Endothelial cell of umbilical vein (primary cell): Measurements from ENCODE around the gene NKG7. TPM values are rescaled to one million over a fixed set of nuclear protein-coding genes. Genes with fewer than 3 reads are reported as not detected.

ENCODE experiments used
- BruUV-seq: library from RNA; stranded (reverse); fragments of 400-500 nt; replicated peaks from 2 replicates; lab custom pipeline; 2021; lab: Mats Ljungman, UMichigan
- CTCF ChIA-PET: fragments of 300-600, 350-600 bp; sonication (Branson Sonifier 250); formaldehyde crosslinking; loops from one replicate; lab custom pipeline; 2021; ENCODE audit warnings: antibody characterized with exemption, inconsistent platforms; lab: Charles Lee
- POLR2A ChIA-PET: fragments of 300-600, 350-600 bp; sonication (Branson Sonifier 250); formaldehyde crosslinking; loops from one replicate; lab custom pipeline; 2021; ENCODE audit warnings: antibody characterized with exemption, inconsistent platforms; lab: Charles Lee
- DNase-seq: peaks from one replicate; pipeline ENCODE4 v3.0.0-alpha.2; 2011; ENCODE audit warnings: low read depth, low spot score
- FAIRE-seq: peaks from 2 replicates; lab custom pipeline; 2011; peaks lifted over from hg19 to GRCh38; lab: Jason Lieb, UNC
- H2AFZ ChIP-seq: 2 replicates; pipeline ENCODE4 v1.6.0; 2012; ENCODE audit warnings: low read depth, low read length, control low read depth, inconsistent platforms
- H3K27ac ChIP-seq: 2 replicates; pipeline ENCODE4 v1.5.1; 2011; ENCODE audit warnings: low read depth, mild to moderate bottlenecking, control low read depth, low read length, moderate library complexity; ENCODE audit not compliant: insufficient read depth
- H3K27me3 ChIP-seq, 2 experiments: 2 replicates each; pipeline versions ENCODE4 v1.6.0 to v1.6.1; 2011; ENCODE audit warnings: low read length in 2 of 2, mixed read lengths in 1 of 2; ENCODE audit not compliant: control insufficient read depth in 2 of 2, insufficient read depth in 2 of 2
- H3K36me3 ChIP-seq, 2 experiments: 2 replicates in 1 of 2; 3 replicates in 1 of 2; pipeline ENCODE4 v1.5.1; 2011; ENCODE audit warnings: low read length in 2 of 2, mild to moderate bottlenecking in 1 of 2, moderate library complexity in 1 of 2; ENCODE audit not compliant: control insufficient read depth in 2 of 2, insufficient read depth in 2 of 2; ENCODE audit errors: extremely low read depth in 1 of 2
- H3K4me1 ChIP-seq: 3 replicates; pipeline ENCODE4 v1.5.1; 2011; ENCODE audit warnings: mild to moderate bottlenecking, low read length; ENCODE audit not compliant: control insufficient read depth, insufficient read depth; ENCODE audit errors: extremely low read depth
- H3K4me2 ChIP-seq: 2 replicates; pipeline ENCODE4 v1.6.1; 2011; ENCODE audit warnings: low read length, control low read depth, mixed read lengths; ENCODE audit not compliant: insufficient read depth
- H3K4me3 ChIP-seq, 3 experiments: fragments of 200-600 bp in 1 of 3; sonication (generic), shearing (Covaris generic) in 1 of 3; replicated peaks in 1 of 3; 2 replicates each; pipeline ENCODE4 v1.5.1; 2011 to 2016; ENCODE audit warnings: control low read depth in 3 of 3, low read length in 3 of 3, mild to moderate bottlenecking in 2 of 3, inconsistent platforms in 1 of 3, low read depth in 1 of 3, moderate library complexity in 1 of 3; ENCODE audit not compliant: insufficient read depth in 1 of 3
- H3K79me2 ChIP-seq: 2 replicates; pipeline ENCODE4 v1.6.0; 2012; ENCODE audit warnings: low read length, inconsistent platforms; ENCODE audit not compliant: control insufficient read depth, insufficient read depth
- H3K9ac ChIP-seq: replicated peaks from 2 replicates; pipeline ENCODE3; 2011; ENCODE audit warnings: low read length, control low read depth; ENCODE audit not compliant: insufficient read depth; ENCODE audit errors: extremely low read depth
- H3K9me1 ChIP-seq: replicated peaks from 3 replicates; pipeline ENCODE4 v1.6.0; 2011; ENCODE audit warnings: mild to moderate bottlenecking, low read length; ENCODE audit not compliant: control insufficient read depth, insufficient read depth; ENCODE audit errors: extremely low read depth
- H3K9me3 ChIP-seq: replicated peaks from 2 replicates; pipeline ENCODE4 v1.5.1; 2012; ENCODE audit warnings: low read length, inconsistent platforms; ENCODE audit not compliant: control insufficient read depth, insufficient read depth
- H4K20me1 ChIP-seq: replicated peaks from 2 replicates; pipeline ENCODE3; 2011; ENCODE audit warnings: mild to moderate bottlenecking, low read length; ENCODE audit not compliant: control insufficient read depth, insufficient read depth; ENCODE audit errors: extremely low read depth
- CTCF ChIP-seq, 2 donors: IDR thresholded peaks; 1 replicate in 1 of 2; 2 replicates in 1 of 2; pipeline ENCODE4 v1.5.1; 2011; ENCODE audit warnings: low read length in 2 of 2, mild to moderate bottlenecking in 2 of 2, moderate library complexity in 2 of 2, control low read depth in 1 of 2, inconsistent platforms in 1 of 2, low read depth in 1 of 2; ENCODE audit not compliant: insufficient read depth in 1 of 2; ENCODE audit errors: extremely low read depth in 1 of 2
- EZH2 ChIP-seq: IDR thresholded peaks from 2 replicates; pipeline ENCODE4 v1.6.1; 2012; ENCODE audit warnings: borderline replicate concordance, low read depth, mild to moderate bottlenecking, moderate library complexity, low read length, inconsistent platforms; ENCODE audit not compliant: severe bottlenecking
- FOS ChIP-seq: IDR thresholded peaks from 2 replicates; pipeline ENCODE4 v1.6.1; 2011; ENCODE audit warnings: mild to moderate bottlenecking, low read length, moderate library complexity, borderline replicate concordance; ENCODE audit not compliant: insufficient read depth
- GATA2 ChIP-seq: IDR thresholded peaks from 2 replicates; pipeline ENCODE4 v1.7.0; 2011; ENCODE audit warnings: low read depth, mild to moderate bottlenecking, moderate library complexity, mixed read lengths, low read length; ENCODE audit not compliant: insufficient read length, insufficient read depth
- JUN ChIP-seq: IDR thresholded peaks from 2 replicates; pipeline ENCODE4 v1.6.1; 2011; ENCODE audit warnings: borderline replicate concordance, low read depth; ENCODE audit not compliant: insufficient read length, insufficient read depth
- MAX ChIP-seq: IDR thresholded peaks from 2 replicates; pipeline ENCODE4 v1.6.1; 2011; ENCODE audit not compliant: insufficient read depth, insufficient read length
- MYC ChIP-seq: IDR thresholded peaks from one replicate; pipeline ENCODE4 v1.6.1; 2011; ENCODE audit warnings: mild to moderate bottlenecking, low read depth, low read length
- POLR2A ChIP-seq: IDR thresholded peaks from 2 replicates; pipeline ENCODE4 v1.6.1; 2012; ENCODE audit warnings: low read depth, mild to moderate bottlenecking, control low read depth, low read length
- POLR2AphosphoS5 ChIP-seq: IDR thresholded peaks from 2 replicates; pipeline ENCODE4 v1.6.1; 2012; ENCODE audit warnings: low read depth, mild to moderate bottlenecking, control low read depth, low read length, moderate library complexity; ENCODE audit not compliant: insufficient read depth
- dilution Hi-C: fragments of 300-500 bp; cut with MboI; formaldehyde crosslinking; loops from one replicate; pipeline ENCODE4 v1.15.0; 2019; ENCODE audit warnings: low sequenced_read_pairs; ENCODE audit not compliant: extremely low pct_ligation_motif_present
- intact Hi-C: fragments of 100-400 bp; cut with micrococcal nuclease; formaldehyde crosslinking; loops from one replicate; pipeline ENCODE4 v1.10.0; 2022
- polyA plus RNA-seq, 4 experiments: library from polyadenylated mRNA; depleted of rRNA in 3 of 4; stranded (reverse) in 3 of 4; unstranded in 1 of 4; fragments of >200 nt; gene quantifications; 2 replicates each; pipeline versions ENCODE4 v1.2.1 to v1.2.3, GENCODE V29; 2011 to 2012; ENCODE audit warnings: missing spikeins in 1 of 4
- total RNA-seq: library from RNA; stranded (reverse); gene quantifications from 2 replicates; pipeline ENCODE4 v1.2.3, GENCODE V29; 2021

The NKG7 gene
- total and polyA plus RNA-seq, 2 donors (not counting 3 experiments of a cell fraction or from before 2014, with no cell fraction given): not detected

GRCh38 chr19:51361239-51361638 is 11.2 kb downstream of the NKG7 start:
- dilution Hi-C loops: no loop called here
- H3K79me2 ChIP-seq: peaks cover 5% of the 10 kb centered on the region

More at GRCh38 chr19:51361239-51361638, 11.2 kb downstream of the NKG7 start:
- ChIA-PET CTCF (no interaction called here), POLR2A (no interaction called here)
- no TSS peak for BruUV-seq
- H4K20me1 ChIP-seq: no peaks in the 10 kb centered on the region
- H3K9me3 ChIP-seq: no peaks in the 10 kb centered on the region
- DNase-seq: no peak
- H3K9ac ChIP-seq: no peak overlapping the region
- no peaks in the 10 kb centered on the region for H3K9me1 ChIP-seq
- peaks cover 12% of the 10 kb centered on the region for H3K4me1 ChIP-seq
- no peak overlapping the region for H3K4me3 ChIP-seq
- TF ChIP-seq JUN (no peak), EZH2 (no peak), POLR2AphosphoS5 (no peak), MAX (no peak), MYC (no peak), GATA2 (no peak), CTCF (IDR thresholded peaks at IDR 0.05; ENCODE audit: extremely low read depth in 1 of 2, insufficient read depth in 1 of 2, low read depth in 1 of 2, low read length in 2 of 2) (no peak), FOS (no peak), POLR2A (no peak)
- FAIRE-seq: no peak
- intact Hi-C loops: no loop called here
- H3K27ac ChIP-seq: no peak overlapping the region
- no peak overlapping the region for H2AFZ ChIP-seq
- no peaks in the 10 kb centered on the region for H3K27me3 ChIP-seq
- H3K36me3 ChIP-seq: no peaks in the 10 kb centered on the region
- no peak overlapping the region for H3K4me2 ChIP-seq
